ENCODE data around the gene MTRF1. TPM values are rescaled to one million over a fixed set of nuclear protein-coding genes. Genes with fewer than 3 reads are reported as not detected.

MTRF1 gene
- total RNA-seq, 1 donor from 2014 or later, result 24.9 TPM

- H4K20me1 ChIP-seq (ENCODE audit: low read depth), result peaks cover 47% of the 10 kb centered on the region
- no peaks in the 10 kb centered on the region for H3K9me3 Mint-ChIP-seq
- TF ChIP-seq CTCF (IDR thresholded peaks at IDR 0.05) (no peak), EZH2phosphoT487 (IDR thresholded peaks at IDR 0.05) (no peak), EZH2 (IDR thresholded peaks at IDR 0.05) (no peak)
- H3K4me3 ChIP-seq, result peak overlapping the region; percentile 84
- H3K27ac Mint-ChIP-seq, result peak overlapping the region; percentile 95
- H3K9me3 ChIP-seq (ENCODE audit: low read depth), result no peaks in the 10 kb centered on the region
- H3K4me1 Mint-ChIP-seq, result peaks cover 35% of the 10 kb centered on the region
- peak overlapping the region; percentile 99 for H2AFZ ChIP-seq (replicated peaks)
- H3F3A ChIP-seq (ENCODE audit: low read depth), result peaks cover 25% of the 10 kb centered on the region
- H3K27me3 Mint-ChIP-seq (ENCODE audit: insufficient read depth, low read depth), result peaks cover 2% of the 10 kb centered on the region
- DNase-seq (ENCODE audit: low spot score), result peak; percentile 70
- peaks cover 56% of the 10 kb centered on the region for H3K79me2 ChIP-seq (ENCODE audit: low read depth)
- H3K4me1 ChIP-seq, result peaks cover 29% of the 10 kb centered on the region
- peak overlapping the region; percentile 95 for H3K27ac ChIP-seq
- peak overlapping the region; percentile 97 for H3K9ac ChIP-seq
- peak overlapping the region; percentile 98 for H3K4me3 Mint-ChIP-seq
- H3K4me2 ChIP-seq, result peak overlapping the region; percentile 84
- peaks cover under 1% of the 10 kb centered on the region for H3K36me3 Mint-ChIP-seq
- H3K27me3 ChIP-seq, result no peaks in the 10 kb centered on the region
- H3K36me3 ChIP-seq, result no peaks in the 10 kb centered on the region
Measured at GRCh38 chr13:41311406-41312175, 48.2 kb upstream of the MTRF1 start.

DNA sequence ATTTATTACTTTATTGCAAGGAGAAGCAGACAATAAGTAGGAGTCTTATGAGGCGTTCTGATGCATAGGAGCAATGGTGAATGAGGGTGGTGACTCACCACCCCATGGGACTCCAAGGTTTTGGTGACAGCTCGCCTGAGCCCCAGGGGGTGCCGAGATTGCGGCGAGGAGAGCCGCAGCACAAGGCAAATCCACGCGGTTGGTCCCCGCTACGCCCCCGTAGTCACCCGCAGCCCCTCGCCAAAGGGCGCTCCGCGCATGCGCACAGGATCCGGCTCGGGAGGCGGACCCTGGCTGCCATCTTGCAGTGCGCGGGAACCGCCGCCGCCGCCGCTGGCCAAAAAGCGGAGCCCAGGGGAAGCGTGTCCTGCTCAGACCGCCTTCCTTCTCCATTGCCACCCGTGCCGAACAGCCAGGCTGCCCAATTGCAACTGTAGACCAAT lies 47.6 kb upstream of the MTRF1 start, which contains the start of gene NAA16:
NAA16 (plus strand) TSS at position 305 of the 443 bp plus-strand sequence. CDS start 262 bp downstream, outside the sequence.
- Histone ChIP-seq H3K79me2 (ENCODE audit: low read depth) (peaks cover 50% of the 10 kb centered on the region), H3K4me2 (peak within 1 kb of the TSS; percentile 84), H3K27me3 (no peaks in the 10 kb centered on the region), H3K36me3 (no peaks in the 10 kb centered on the region), H3K27ac (peak within 1 kb of the TSS; percentile 95), H4K20me1 (ENCODE audit: low read depth) (peaks cover 42% of the 10 kb centered on the region), H3F3A (ENCODE audit: low read depth) (peaks cover 25% of the 10 kb centered on the region), H3K9me3 (ENCODE audit: low read depth) (no peaks in the 10 kb centered on the region), H3K4me3 (peak within 1 kb of the TSS; percentile 84), H2AFZ (replicated peaks) (peak within 1 kb of the TSS; percentile 99), H3K9ac (peak within 1 kb of the TSS; percentile 97), H3K4me1 (peaks cover 29% of the 10 kb centered on the region)
- peak; percentile 95 for DNase-seq (ENCODE audit: low spot score)
- Mint-ChIP-seq H3K4me1 (peaks cover 35% of the 10 kb centered on the region), H3K4me3 (peak within 1 kb of the TSS; percentile 98), H3K36me3 (no peaks in the 10 kb centered on the region), H3K27me3 (ENCODE audit: insufficient read depth, low read depth) (peaks cover 2% of the 10 kb centered on the region), H3K9me3 (no peaks in the 10 kb centered on the region), H3K27ac (peak within 1 kb of the TSS; percentile 95)
- TF ChIP-seq EZH2 (IDR thresholded peaks at IDR 0.05), result no peak
- no peak for TF ChIP-seq EZH2phosphoT487 (IDR thresholded peaks at IDR 0.05)
- TF ChIP-seq CTCF (IDR thresholded peaks at IDR 0.05), result no peak

DNA sequence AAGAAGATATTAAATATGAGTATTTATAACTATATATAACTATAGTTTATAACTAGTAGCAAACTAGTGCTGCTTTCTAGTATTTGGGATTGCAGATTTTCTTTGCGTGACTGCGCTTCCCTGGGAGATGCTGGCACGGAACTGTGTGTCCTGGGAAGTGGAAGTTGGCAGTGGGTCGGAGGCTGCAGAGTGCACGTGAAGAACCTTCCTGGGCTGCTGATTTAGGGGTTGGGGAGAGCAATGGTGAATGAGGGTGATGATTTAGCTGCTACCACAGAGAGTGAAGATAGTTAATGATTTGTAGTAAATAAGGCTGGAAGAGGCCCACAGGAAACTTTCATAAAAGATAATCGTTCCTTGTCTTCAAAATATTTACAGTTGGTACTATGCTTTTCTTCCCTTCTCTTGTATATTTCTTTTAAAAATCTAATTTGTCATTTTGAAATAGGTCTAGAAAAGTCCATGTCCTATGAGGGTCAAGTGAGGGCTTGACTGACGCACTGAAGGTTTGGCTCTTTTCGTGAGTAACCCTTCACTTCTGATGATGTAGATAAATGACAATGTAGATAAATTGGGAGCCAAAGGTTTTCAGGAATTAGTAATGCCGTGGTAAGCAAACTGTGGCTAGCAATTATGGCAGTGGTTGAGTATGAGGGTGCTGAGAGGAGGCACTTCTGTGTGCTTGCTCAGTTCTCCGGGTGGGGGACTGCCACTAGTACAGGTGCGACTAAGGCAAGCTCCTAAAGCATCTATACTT lies 44.7 kb upstream of the MTRF1 start:
- H3K4me3 ChIP-seq, result no peak overlapping the region
- H3K27me3 ChIP-seq, result no peaks in the 10 kb centered on the region
- no peak overlapping the region for H2AFZ ChIP-seq (replicated peaks)
- Mint-ChIP-seq H3K9me3 (no peaks in the 10 kb centered on the region), H3K27me3 (ENCODE audit: insufficient read depth, low read depth) (no peaks in the 10 kb centered on the region), H3K4me1 (peaks cover 9% of the 10 kb centered on the region), H3K4me3 (no peak overlapping the region), H3K36me3 (no peaks in the 10 kb centered on the region), H3K27ac (no peak overlapping the region)
- H3K36me3 ChIP-seq, result no peaks in the 10 kb centered on the region
- H3F3A ChIP-seq (ENCODE audit: low read depth), result peaks cover 4% of the 10 kb centered on the region
- peaks cover 13% of the 10 kb centered on the region for H4K20me1 ChIP-seq (ENCODE audit: low read depth)
- no peak overlapping the region for H3K27ac ChIP-seq
- no peak for DNase-seq (ENCODE audit: low spot score)
- no peak for TF ChIP-seq CTCF (IDR thresholded peaks at IDR 0.05)
- no peak for TF ChIP-seq EZH2 (IDR thresholded peaks at IDR 0.05)
- no peak for TF ChIP-seq EZH2phosphoT487 (IDR thresholded peaks at IDR 0.05)
- no peak overlapping the region for H3K9ac ChIP-seq
- H3K4me1 ChIP-seq, result peaks cover 3% of the 10 kb centered on the region
- H3K79me2 ChIP-seq (ENCODE audit: low read depth), result peaks cover 21% of the 10 kb centered on the region
- H3K4me2 ChIP-seq, result no peak overlapping the region
- H3K9me3 ChIP-seq (ENCODE audit: low read depth), result no peaks in the 10 kb centered on the region

Measured in neural progenitor cell (in vitro differentiated cells).